HCT116 (cell line): ENCODE results near the gene INSL3. TPM values are rescaled to one million over a fixed set of nuclear protein-coding genes. Genes with fewer than 3 reads are reported as not detected.

ENCODE experiments used
- ATAC-seq: fragments of 200-7000 bp; cut with Tn5 transposase; 2 replicates; pipeline ENCODE4 v1.9.1; 2020; ENCODE audit warnings: mild to moderate bottlenecking, moderate library complexity
- BruUV-seq: library from RNA; stranded (reverse); fragments of 400-500 nt; replicated peaks from 2 replicates; lab custom pipeline; 2021; lab: Mats Ljungman, UMichigan
- CTCF ChIA-PET: fragments of 300-600 bp; sonication (Branson Sonifier 250); formaldehyde crosslinking; loops from one replicate; lab custom pipeline; 2021; ENCODE audit warnings: antibody characterized with exemption; lab: Charles Lee
- POLR2A ChIA-PET: fragments of 300-600, 350-600 bp; sonication (Branson Sonifier 250); formaldehyde crosslinking; loops from one replicate; lab custom pipeline; 2021; ENCODE audit warnings: antibody characterized with exemption; lab: Charles Lee
- RAD21 ChIA-PET, 2 experiments: fragments of 300-600 bp; sonication (Branson Sonifier 250); formaldehyde crosslinking; loops; one replicate each; lab custom pipeline; 2023; ENCODE audit warnings: low total read pairs in 2 of 2; ENCODE audit not compliant: uncharacterized antibody in 2 of 2, unreplicated experiment in 2 of 2, low non-redundant PET in 1 of 2; lab: Charles Lee
- DNase-seq: peaks from one replicate; pipeline ENCODE4 v3.0.0-alpha.2; 2010; ENCODE audit warnings: low read depth, low spot score
- H2AFZ ChIP-seq: fragments of 200-600 bp; shearing (Covaris generic), sonication (generic); 2 replicates; pipeline ENCODE4 v1.6.1; 2017; ENCODE audit warnings: low read depth, mixed run types, mixed read lengths, antibody characterized with exemption, low read length; ENCODE audit not compliant: poor library complexity, severe bottlenecking
- H3K27ac ChIP-seq: 2 replicates; pipeline ENCODE4 v1.5.1; 2012; ENCODE audit warnings: low read depth, low read length
- H3K27me3 ChIP-seq: fragments of 200-600 bp; sonication (generic); 2 replicates; pipeline ENCODE4 v1.6.1; 2016; ENCODE audit warnings: mixed run types, low read length, mixed read lengths; ENCODE audit not compliant: insufficient read depth
- H3K36me3 ChIP-seq, 2 experiments: fragments of 200-500 bp in 1 of 2; fragments of 200-600 bp in 1 of 2; sonication (Bioruptor generic) in 1 of 2; sonication (generic) in 1 of 2; 2 replicates each; pipeline versions ENCODE4 v1.5.1 to v1.6.1; 2014 to 2016; ENCODE audit warnings: low read length in 2 of 2, inconsistent platforms in 1 of 2, mixed read lengths in 1 of 2, mixed run types in 1 of 2; ENCODE audit not compliant: insufficient read depth in 2 of 2, control insufficient read depth in 1 of 2
- H3K4me1 ChIP-seq, 2 experiments: fragments of 200-600 bp in 1 of 2; sonication (generic) in 1 of 2; 2 replicates each; pipeline versions ENCODE4 v1.5.1 to v1.6.1; 2012 to 2017; ENCODE audit warnings: low read length in 2 of 2, inconsistent platforms in 1 of 2, mild to moderate bottlenecking in 1 of 2, mixed read lengths in 1 of 2, mixed run types in 1 of 2, moderate library complexity in 1 of 2; ENCODE audit not compliant: insufficient read depth in 2 of 2, control insufficient read depth in 1 of 2
- H3K4me2 ChIP-seq: fragments of 200-600 bp; sonication (generic); 2 replicates; pipeline ENCODE4 v1.6.1; 2017; ENCODE audit warnings: mixed run types, low read length, mixed read lengths
- H3K4me3 ChIP-seq, 2 experiments: fragments of 200-600 bp in 1 of 2; sonication (generic) in 1 of 2; replicated peaks in 1 of 2; 2 replicates each; pipeline ENCODE4 v1.5.1; 2011 to 2016; ENCODE audit warnings: low read length in 2 of 2, control low read depth in 1 of 2, low read depth in 1 of 2, mild to moderate bottlenecking in 1 of 2, mixed read lengths in 1 of 2, mixed run types in 1 of 2
- H3K79me2 ChIP-seq: fragments of 200-600 bp; sonication (generic); 2 replicates; pipeline ENCODE4 v1.6.1; 2017; ENCODE audit warnings: mild to moderate bottlenecking, mixed run types, low read length, moderate library complexity, mixed read lengths; ENCODE audit not compliant: insufficient read depth
- H3K9ac ChIP-seq: fragments of 200-600 bp; sonication (generic); 2 replicates; pipeline ENCODE4 v1.6.1; 2016; ENCODE audit warnings: low read length, mixed read lengths
- H3K9me2 ChIP-seq: fragments of 200-600 bp; sonication (generic), shearing (Covaris generic); 2 replicates; pipeline ENCODE4 v1.6.1; 2017; ENCODE audit warnings: mixed run types, mild to moderate bottlenecking, moderate library complexity; ENCODE audit not compliant: insufficient read depth
- H3K9me3 ChIP-seq, 2 experiments: fragments of 200-500 bp in 1 of 2; fragments of 200-600 bp in 1 of 2; sonication (Bioruptor generic) in 1 of 2; sonication (generic) in 1 of 2; 2 replicates each; pipeline ENCODE4 v1.6.1; 2014 to 2017; ENCODE audit warnings: low read length in 2 of 2, mixed read lengths in 2 of 2, inconsistent platforms in 1 of 2, low read depth in 1 of 2, mild to moderate bottlenecking in 1 of 2, mixed run types in 1 of 2, moderate library complexity in 1 of 2; ENCODE audit not compliant: control insufficient read depth in 1 of 2, insufficient read depth in 1 of 2
- H4K20me1 ChIP-seq: fragments of 200-600 bp; sonication (generic), shearing (Covaris generic); 2 replicates; pipeline ENCODE4 v1.6.1; 2017; ENCODE audit warnings: mixed run types, mild to moderate bottlenecking, moderate library complexity; ENCODE audit not compliant: insufficient read depth
- CBX3 ChIP-seq: IDR thresholded peaks from 2 replicates; pipeline ENCODE4 v1.6.1; 2012; ENCODE audit warnings: low read depth
- CEBPB ChIP-seq: IDR thresholded peaks from 2 replicates; pipeline ENCODE4 v1.6.1; 2012; ENCODE audit warnings: low read depth
- EGR1 ChIP-seq: IDR thresholded peaks from 2 replicates; pipeline ENCODE4 v1.6.1; 2012; ENCODE audit warnings: low read depth
- ELF1 ChIP-seq: IDR thresholded peaks from 2 replicates; pipeline ENCODE4 v1.6.1; 2012; ENCODE audit warnings: low read depth, borderline replicate concordance
- EZH2 ChIP-seq: fragments of 200-600 bp; sonication (generic); IDR thresholded peaks from 2 replicates; pipeline ENCODE4 v1.6.1; 2017; ENCODE audit warnings: antibody characterized with exemption, mixed run types
- EZH2phosphoT487 ChIP-seq: fragments of 200-600 bp; IDR thresholded peaks from 2 replicates; pipeline ENCODE4 v1.6.1; 2018; ENCODE audit warnings: antibody characterized with exemption, borderline replicate concordance
- FOSL1 ChIP-seq: IDR thresholded peaks from 2 replicates; pipeline ENCODE4 v1.6.1; 2012; ENCODE audit warnings: low read depth
- JUND ChIP-seq: IDR thresholded peaks from 2 replicates; pipeline ENCODE4 v1.6.1; 2012
- POLR2A ChIP-seq: IDR thresholded peaks from 2 replicates; pipeline ENCODE4 v1.7.0; 2011; ENCODE audit warnings: borderline replicate concordance; ENCODE audit not compliant: insufficient read depth, insufficient read length; ENCODE audit errors: extremely low read depth
- POLR2AphosphoS5 ChIP-seq: IDR thresholded peaks from 2 replicates; pipeline ENCODE4 v1.6.1; 2011; ENCODE audit warnings: mild to moderate bottlenecking, low read depth, low read length, moderate library complexity
- RAD21 ChIP-seq: IDR thresholded peaks from 2 replicates; pipeline ENCODE4 v1.6.1; 2012; ENCODE audit warnings: low read depth, mild to moderate bottlenecking
- SIN3A ChIP-seq: IDR thresholded peaks from 2 replicates; pipeline ENCODE4 v1.6.1; 2012; ENCODE audit warnings: low read depth
- SP1 ChIP-seq: IDR thresholded peaks from 2 replicates; pipeline ENCODE4 v1.6.1; 2012; ENCODE audit warnings: low read depth
- SRF ChIP-seq: IDR thresholded peaks from 2 replicates; pipeline ENCODE4 v1.6.1; 2012; ENCODE audit warnings: low read depth
- TCF7L2 ChIP-seq: IDR thresholded peaks from 2 replicates; pipeline ENCODE4 v1.7.0; 2011; ENCODE audit warnings: borderline replicate concordance, inconsistent platforms; ENCODE audit not compliant: insufficient read depth, insufficient read length; ENCODE audit errors: extremely low read depth
- YY1 ChIP-seq: IDR thresholded peaks from 2 replicates; pipeline ENCODE4 v1.6.1; 2011; ENCODE audit warnings: low read length, low read depth, moderate library complexity, mild to moderate bottlenecking; ENCODE audit not compliant: insufficient replicate concordance; ENCODE audit errors: extremely low read depth
- ZFX ChIP-seq: fragments of 450-650 bp; IDR thresholded peaks from 2 replicates; pipeline ENCODE4 v1.6.1; 2017
- ZNF274 ChIP-seq: fragments of 200-500 bp; sonication (Bioruptor generic); IDR thresholded peaks from 2 replicates; pipeline ENCODE4 v1.6.1; 2014; ENCODE audit warnings: mild to moderate bottlenecking, low read depth, low read length, inconsistent platforms
- intact Hi-C: fragments of 100-400 bp; cut with micrococcal nuclease; formaldehyde crosslinking; loops from 2 replicates; pipeline ENCODE4 v1.10.0; 2022
- total RNA-seq: library from RNA; stranded (reverse); gene quantifications from one replicate; pipeline ENCODE4 v1.2.1, GENCODE V29; 2021; ENCODE audit not compliant: unreplicated experiment
- TF ChIP-seq, protein P1 (sequence below): IDR thresholded peaks from 2 replicates; pipeline ENCODE4 v1.6.1; 2011; ENCODE audit warnings: mild to moderate bottlenecking, low read length, moderate library complexity; ENCODE audit not compliant: insufficient replicate concordance; ENCODE audit errors: extremely low read depth
- TF ChIP-seq, protein P2 (sequence below), 3 experiments: fragments of 200-600 bp in 1 of 3; sonication (generic) in 1 of 3; IDR thresholded peaks in 2 of 3; conservative IDR thresholded peaks in 1 of 3; 2 replicates each; pipeline ENCODE4 v1.5.1; 2012 to 2017; ENCODE audit warnings: low read depth in 2 of 3, low read length in 2 of 3, antibody characterized with exemption in 1 of 3, borderline replicate concordance in 1 of 3, control low read depth in 1 of 3, mild to moderate bottlenecking in 1 of 3, mixed read lengths in 1 of 3, mixed run types in 1 of 3, moderate library complexity in 1 of 3; ENCODE audit not compliant: insufficient read depth in 1 of 3
- TF ChIP-seq, protein P3 (sequence below): IDR thresholded peaks from 2 replicates; pipeline ENCODE4 v1.6.1; 2012
- TF ChIP-seq, protein P4 (sequence below): IDR thresholded peaks from 2 replicates; pipeline ENCODE4 v1.6.1; 2012

INSL3 gene
- total RNA-seq, 1 experiment from 2014 or later = 0.96 TPM

GRCh38 chr19:17829855-17830566 is 8.7 kb upstream of the INSL3 start:
- Histone ChIP-seq H3K9ac (peak overlapping the region; percentile 71), H3K9me3 (no peaks in the 10 kb centered on the region), H3K9me2 (no peaks in the 10 kb centered on the region), H3K4me2 (peak overlapping the region; percentile 95), H3K27me3 (no peaks in the 10 kb centered on the region), H3K36me3 (no peaks in the 10 kb centered on the region), H2AFZ (peak overlapping the region; percentile 23), H3K4me1 (peaks cover 12 to 26% of the 10 kb centered on the region in 2 experiments), H3K4me3 (peak overlapping the region; percentile 52 to 68), H3K79me2 (no peaks in the 10 kb centered on the region), H3K27ac (peak overlapping the region; percentile 97), H4K20me1 (no peaks in the 10 kb centered on the region)
- CTCF ChIA-PET = interaction anchor here (0.6 to 1.4 kb wide), 8 partner anchors 10 to 389 kb away, joined by 3 to 17 read pairs (median 4); partner anchors contain the start of gene RPL18A
- POLR2A ChIA-PET = interaction anchor here (0.6 to 2.4 kb wide), 10 partner anchors 12 to 177 kb away, joined by 3 to 37 read pairs (median 5); partner anchors contain the start of genes B3GNT3 and RPL18A
- peak; percentile 72 for DNase-seq
- intact Hi-C loops = no loop called here
- BruUV-seq = TSS peak; percentile 47
- RAD21 ChIA-PET = interaction anchor here (0.6 to 1.0 kb wide), 3 partner anchors 13 to 28 kb away, joined by 3 to 4 read pairs (median 3); no protein-coding TSS in a partner anchor
- peak; percentile 79 for ATAC-seq
- TF ChIP-seq YY1 (no peak), ZNF274 (no peak), EZH2phosphoT487 (no peak), POLR2AphosphoS5 (peak; percentile 52), FOSL1 (no peak), TCF7L2 (peak; percentile 15), EZH2 (no peak), ELF1 (no peak), RAD21 (no peak), CEBPB (no peak), EGR1 (no peak; the same call in 1 of the 2 replicates), SIN3A (no peak), ZFX (no peak), JUND (no peak), SRF (no peak), POLR2A (no peak), SP1 (no peak), CBX3 (no peak)
- TF ChIP-seq, protein P1, sequence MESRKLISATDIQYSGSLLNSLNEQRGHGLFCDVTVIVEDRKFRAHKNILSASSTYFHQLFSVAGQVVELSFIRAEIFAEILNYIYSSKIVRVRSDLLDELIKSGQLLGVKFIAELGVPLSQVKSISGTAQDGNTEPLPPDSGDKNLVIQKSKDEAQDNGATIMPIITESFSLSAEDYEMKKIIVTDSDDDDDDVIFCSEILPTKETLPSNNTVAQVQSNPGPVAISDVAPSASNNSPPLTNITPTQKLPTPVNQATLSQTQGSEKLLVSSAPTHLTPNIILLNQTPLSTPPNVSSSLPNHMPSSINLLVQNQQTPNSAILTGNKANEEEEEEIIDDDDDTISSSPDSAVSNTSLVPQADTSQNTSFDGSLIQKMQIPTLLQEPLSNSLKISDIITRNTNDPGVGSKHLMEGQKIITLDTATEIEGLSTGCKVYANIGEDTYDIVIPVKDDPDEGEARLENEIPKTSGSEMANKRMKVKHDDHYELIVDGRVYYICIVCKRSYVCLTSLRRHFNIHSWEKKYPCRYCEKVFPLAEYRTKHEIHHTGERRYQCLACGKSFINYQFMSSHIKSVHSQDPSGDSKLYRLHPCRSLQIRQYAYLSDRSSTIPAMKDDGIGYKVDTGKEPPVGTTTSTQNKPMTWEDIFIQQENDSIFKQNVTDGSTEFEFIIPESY = no peak
- TF ChIP-seq, protein P2, sequence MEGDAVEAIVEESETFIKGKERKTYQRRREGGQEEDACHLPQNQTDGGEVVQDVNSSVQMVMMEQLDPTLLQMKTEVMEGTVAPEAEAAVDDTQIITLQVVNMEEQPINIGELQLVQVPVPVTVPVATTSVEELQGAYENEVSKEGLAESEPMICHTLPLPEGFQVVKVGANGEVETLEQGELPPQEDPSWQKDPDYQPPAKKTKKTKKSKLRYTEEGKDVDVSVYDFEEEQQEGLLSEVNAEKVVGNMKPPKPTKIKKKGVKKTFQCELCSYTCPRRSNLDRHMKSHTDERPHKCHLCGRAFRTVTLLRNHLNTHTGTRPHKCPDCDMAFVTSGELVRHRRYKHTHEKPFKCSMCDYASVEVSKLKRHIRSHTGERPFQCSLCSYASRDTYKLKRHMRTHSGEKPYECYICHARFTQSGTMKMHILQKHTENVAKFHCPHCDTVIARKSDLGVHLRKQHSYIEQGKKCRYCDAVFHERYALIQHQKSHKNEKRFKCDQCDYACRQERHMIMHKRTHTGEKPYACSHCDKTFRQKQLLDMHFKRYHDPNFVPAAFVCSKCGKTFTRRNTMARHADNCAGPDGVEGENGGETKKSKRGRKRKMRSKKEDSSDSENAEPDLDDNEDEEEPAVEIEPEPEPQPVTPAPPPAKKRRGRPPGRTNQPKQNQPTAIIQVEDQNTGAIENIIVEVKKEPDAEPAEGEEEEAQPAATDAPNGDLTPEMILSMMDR (IDR thresholded peaks at IDR 0.05 in 2 of 3, conservative IDR thresholded peaks at IDR 0.05 in 1 of 3; ENCODE audit: borderline replicate concordance in 1 of 3, insufficient read depth in 1 of 3, low read depth in 2 of 3, low read length in 2 of 3) = 0 out of 6 replicates have a peak, but pooled peaks of 1 of the 3 experiments have one; percentile 16
- TF ChIP-seq, protein P3, sequence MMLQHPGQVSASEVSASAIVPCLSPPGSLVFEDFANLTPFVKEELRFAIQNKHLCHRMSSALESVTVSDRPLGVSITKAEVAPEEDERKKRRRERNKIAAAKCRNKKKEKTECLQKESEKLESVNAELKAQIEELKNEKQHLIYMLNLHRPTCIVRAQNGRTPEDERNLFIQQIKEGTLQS = no peak
- TF ChIP-seq, protein P4, sequence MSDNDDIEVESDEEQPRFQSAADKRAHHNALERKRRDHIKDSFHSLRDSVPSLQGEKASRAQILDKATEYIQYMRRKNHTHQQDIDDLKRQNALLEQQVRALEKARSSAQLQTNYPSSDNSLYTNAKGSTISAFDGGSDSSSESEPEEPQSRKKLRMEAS = peak; percentile 54; the same call in 1 of the 2 replicates
